Measurements from ENCODE around the gene INPP5A.

INPP5A gene

GRCh38 chr10:132536241-132536876 is 1.2 kb upstream of the INPP5A start:
- no peak for DNase-seq (ENCODE audit: low spot score)

DNA sequence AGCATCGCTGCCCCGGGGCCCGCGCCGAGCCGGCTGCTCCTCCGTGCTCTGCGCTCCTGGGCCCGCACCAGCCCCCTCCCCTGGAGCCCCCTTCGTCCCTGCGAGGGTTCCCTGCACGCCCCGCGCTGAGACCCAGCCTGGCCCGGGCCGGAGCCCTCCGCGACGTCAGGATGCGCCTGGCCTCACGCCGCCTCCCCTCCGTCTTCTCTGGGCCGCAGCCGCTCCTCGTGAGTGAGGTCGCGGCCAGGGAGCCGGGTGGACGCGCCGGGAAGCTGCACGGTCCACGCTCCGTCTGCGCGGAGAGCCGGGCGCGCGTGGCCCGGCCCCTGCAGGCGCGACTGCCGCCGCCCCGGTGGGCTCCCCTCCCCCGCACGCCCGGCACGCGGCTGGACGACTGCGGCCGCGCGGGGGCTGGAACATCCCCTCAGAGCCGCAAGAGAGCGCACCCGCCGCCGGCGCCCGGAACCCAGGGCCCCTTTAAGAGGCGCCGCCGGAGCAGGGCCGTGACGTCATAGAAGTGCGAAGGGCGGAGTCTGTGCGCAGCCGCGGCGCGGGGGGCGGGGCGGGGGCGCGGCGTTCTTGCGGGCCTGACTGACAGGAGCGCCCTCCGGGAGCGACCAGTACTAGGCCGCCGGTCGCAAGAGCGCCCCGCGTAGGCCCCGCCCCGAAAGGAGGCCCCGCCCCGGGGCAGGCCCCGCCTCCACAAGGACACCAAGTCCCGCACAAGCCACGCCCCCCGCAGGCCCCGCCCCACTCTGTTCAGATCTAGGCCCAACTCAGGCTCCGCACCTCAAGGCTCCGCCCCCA is 507 bp upstream of the INPP5A start:
- peak; percentile 99 for DNase-seq (ENCODE audit: low spot score)

GRCh38 chr10:132538031-132538789 is 623 bp downstream of the INPP5A start:
- no peak for DNase-seq (ENCODE audit: low spot score)

DNA sequence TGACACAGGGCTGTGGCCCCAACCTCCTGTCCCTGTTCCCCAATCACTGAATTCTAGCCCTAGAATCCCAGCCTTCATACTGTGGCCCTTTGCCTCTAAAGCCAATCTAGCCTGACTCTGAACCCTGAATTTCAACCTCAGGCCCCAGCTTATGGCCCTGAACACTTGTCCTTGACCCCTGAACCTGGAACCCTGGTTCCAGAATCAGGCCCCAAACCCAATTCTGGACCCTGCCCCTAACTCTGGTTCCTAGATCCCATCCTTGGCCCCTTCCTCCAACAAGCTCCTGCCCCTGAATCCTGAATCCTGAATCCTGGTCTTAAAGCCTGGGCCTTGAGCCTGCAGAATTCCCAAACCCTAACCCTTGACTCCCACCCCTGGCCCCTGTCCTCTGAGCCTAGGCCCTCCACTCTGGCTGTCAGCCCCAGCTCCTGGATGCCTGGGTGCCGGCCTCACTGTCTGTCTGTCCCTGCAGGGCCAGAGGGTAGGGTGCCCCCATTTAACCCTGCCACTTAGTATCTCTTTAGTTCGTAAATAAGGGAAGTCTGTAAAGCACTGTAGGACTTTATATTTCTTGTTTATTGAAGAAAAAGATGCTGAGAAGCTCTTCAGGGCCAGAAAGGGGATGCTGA is 1.3 kb downstream of the INPP5A start:
- DNase-seq (ENCODE audit: low spot score), result no peak

DNA sequence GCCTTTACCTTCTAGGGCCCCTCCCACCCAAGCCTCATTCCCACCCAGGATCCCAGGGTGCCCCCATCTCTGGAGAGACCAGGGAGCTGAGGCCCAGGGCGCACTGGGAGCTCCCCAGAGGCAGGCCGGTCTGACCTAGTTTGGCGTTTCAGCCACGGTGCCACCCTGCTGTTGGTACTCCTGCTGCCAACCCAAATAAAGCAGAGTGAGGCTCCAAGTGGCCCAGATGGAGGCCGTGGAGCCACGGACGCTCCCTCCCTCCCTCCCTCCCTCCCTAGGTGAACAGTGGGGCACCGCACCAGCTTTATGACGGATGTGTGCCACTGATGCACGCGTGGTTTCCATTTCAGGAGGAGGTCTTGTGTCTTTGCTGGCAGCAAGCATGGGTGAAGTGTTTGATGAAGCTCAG is 1.8 kb downstream of the INPP5A start:
- DNase-seq (ENCODE audit: low spot score), result no peak

DNA sequence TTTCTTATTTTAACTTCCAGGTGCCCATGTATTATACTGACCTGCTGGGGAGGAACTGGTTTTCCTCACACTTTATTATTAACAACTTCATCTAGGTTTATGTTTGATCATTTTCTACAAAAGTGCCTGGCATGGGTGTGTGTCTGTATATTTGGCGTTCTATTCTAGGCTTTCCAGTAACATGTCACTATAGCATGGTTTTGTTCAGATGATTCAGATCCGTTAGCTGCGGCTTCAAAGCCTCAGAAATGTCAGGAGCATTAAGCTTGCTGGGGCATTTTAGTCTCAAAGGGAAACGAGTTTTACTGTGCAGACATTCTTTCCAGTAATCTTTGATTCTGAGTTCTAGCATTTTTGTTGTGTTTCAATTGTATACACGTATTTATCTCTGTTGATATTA is 2.3 kb downstream of the INPP5A start:
- DNase-seq (ENCODE audit: low spot score), result no peak

- no peak for DNase-seq (ENCODE audit: low spot score)
Measured at GRCh38 chr10:132540456-132540855, 2.9 kb downstream of the INPP5A start.

DNA sequence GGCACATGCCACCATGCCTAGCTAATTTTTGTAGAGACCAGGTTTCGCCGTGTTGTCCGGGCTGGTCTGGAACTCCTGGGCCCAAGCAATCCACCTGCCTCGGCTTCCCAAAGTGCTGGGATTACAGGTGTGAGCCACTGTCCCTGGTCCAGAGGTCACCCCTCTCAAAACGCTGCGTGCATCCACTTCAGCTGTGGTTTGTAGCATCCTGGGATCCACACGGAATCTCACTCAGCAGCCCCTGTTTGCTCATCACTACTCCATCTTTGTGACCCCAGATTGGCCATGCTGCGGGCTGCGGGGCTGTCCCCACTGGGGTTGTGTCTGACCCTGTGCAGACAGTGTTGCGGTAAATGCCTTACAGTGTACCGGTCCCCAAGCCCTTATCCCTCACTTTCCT is 3.5 kb downstream of the INPP5A start:
- no peak for DNase-seq (ENCODE audit: low spot score)

DNA sequence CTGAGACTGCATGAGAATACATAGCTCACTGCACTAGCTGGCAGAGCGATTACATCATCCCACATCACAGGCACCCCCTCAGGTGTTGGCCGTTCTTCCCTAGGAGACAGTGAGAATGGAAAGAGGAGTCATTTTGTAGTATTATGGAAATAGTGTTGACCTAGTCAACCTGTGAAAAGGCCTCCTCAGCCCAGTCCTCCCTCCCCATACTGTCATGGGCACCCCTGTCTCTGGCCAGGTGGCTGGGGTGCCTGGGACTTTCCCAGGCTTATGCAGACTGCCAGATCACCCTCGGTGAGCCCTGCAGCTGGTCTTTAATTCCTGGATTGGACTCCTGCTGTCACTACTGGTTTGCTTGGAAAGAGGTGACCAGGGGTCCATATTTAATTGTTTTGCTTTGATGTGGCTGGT is 4.0 kb downstream of the INPP5A start:
- DNase-seq (ENCODE audit: low spot score), result no peak

DNA sequence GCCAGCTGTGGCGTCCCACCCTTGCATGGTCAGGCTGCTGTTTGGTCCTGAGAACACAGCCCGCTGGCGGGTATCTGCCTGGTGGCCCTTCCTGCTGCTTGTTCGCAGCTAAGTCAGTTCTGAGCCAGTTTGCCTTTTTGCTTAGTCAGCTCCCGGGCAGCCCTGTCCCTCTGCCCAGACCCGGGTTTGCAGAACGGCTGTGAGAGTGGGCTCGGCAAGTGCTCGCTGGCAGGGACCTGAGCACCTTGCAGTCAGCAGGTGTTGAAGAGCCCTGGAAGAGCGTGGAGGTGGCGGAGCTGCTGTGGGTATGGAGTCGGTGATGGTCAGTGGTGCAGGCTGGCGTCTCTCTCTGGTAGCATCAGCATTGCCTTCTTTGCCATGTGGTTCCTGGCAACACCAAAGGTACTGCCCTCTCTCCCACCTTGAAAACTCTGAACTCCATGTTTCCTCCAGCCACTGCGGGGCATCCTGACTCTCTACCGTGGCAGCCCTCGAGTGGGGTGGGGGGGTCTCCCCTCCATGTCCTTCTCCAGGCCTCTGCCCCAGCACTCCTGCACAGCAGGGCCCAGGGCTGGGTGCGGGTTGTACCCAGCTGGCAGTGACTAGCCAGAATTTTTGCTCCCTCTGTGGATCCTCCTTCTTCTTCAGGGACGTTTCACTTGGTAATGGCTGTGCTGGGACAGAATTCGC is 4.6 kb downstream of the INPP5A start:
- no peak for DNase-seq (ENCODE audit: low spot score)

DNA sequence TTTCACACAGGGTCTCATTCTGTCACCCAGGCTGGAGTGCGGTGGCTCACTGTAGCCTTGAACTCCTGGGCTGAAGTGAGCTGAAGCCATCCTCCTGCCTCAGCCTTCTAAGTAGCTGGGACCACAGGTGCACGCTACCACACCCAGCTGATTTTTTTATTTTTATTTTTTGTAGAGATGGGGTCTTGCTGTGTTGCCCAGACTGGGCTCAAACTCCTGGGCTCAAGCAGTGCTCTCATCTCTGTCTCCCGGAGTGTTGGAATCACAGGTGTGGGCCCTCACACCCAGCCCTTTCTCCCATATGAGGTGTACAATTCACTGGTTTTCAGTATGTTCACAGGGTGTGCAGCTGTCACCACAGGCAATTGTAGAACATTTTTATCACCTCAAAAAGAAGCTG is 5.2 kb downstream of the INPP5A start:
- DNase-seq (ENCODE audit: low spot score), result no peak

DNA sequence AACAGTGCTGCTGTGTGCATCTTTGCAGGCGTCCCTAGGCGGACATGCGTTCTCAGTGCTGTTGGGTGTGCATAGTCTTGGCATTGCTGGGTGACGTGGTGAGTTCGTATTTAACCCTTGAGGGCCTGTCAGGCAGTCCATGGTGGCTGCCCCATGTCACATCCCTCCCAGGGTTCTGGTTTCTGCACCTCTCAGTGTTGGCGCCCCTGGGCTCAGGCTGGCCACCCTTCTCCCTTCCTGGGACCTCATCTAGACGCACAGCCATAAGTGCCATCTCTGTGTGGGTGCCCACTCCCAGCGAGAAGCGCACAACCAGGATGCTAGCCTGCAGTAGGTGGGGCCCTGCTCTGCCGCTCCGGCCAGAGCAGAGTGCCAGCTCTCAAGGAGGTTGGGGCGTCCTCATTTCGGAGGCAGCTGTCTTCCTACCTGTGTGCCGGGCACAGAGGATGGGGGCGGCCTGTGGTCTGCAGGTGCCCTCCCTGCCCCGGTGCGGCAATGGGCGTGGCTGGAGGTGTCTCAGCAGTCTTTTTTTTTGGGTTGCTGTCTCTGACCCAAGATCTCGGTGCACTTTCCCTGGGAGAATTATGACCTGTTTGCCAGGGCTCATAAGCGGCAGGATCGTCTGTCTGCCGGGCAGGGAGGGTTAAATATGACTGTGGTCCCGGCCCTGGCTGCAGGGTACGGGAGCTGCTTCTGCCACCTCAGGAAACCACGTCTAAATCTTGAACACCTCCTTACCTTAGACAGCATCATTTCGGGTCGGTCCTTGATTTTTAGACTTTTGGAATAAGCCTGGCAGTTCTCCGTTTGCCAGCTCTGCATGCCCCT is 6.5 kb downstream of the INPP5A start:
- no peak for DNase-seq (ENCODE audit: low spot score)

DNA sequence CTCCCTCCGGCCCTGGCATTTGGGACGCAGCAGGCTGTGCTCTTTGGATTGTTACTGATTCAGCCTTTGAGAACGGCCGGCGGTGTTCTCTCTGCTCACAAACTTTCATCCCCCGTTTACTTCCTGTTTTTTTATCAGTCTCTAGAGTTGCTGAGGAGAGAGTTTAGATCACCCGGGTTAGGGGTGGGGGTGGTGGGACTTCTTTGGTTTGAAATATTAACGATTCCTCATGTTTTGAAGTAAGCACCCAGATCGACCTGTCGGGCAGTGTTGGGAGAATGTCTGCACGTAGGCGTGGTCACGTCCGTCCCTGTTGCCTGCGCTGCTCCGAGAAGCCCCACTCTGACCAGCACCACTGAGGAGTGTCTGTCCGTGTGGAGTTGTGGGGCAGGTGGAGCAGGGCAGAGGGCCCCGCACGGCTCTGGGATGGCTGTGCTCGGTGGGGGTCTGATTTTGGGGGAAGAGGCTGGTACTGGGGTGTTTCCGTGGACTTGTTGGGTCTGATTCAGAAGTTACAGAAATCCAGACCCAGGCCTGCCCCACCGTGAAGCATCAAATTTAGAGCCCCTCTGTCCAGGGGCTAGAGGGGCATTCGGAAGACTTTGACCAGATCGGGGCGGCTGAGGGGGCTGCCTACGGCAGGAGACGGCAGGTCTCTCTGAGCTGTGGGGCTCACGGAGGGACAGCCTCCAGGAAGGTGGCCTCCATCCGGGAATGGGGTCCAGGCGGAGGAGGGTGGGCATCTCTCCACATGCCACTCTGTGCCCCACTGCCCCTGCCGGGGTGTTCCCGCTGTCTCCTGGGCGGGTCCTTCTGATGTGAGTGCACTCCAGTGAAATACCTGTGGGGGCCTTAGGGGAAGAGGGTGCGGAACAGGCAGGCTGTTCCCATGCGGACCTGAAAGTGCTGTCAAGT is 7.4 kb downstream of the INPP5A start:
- no peak for DNase-seq (ENCODE audit: low spot score)

DNA sequence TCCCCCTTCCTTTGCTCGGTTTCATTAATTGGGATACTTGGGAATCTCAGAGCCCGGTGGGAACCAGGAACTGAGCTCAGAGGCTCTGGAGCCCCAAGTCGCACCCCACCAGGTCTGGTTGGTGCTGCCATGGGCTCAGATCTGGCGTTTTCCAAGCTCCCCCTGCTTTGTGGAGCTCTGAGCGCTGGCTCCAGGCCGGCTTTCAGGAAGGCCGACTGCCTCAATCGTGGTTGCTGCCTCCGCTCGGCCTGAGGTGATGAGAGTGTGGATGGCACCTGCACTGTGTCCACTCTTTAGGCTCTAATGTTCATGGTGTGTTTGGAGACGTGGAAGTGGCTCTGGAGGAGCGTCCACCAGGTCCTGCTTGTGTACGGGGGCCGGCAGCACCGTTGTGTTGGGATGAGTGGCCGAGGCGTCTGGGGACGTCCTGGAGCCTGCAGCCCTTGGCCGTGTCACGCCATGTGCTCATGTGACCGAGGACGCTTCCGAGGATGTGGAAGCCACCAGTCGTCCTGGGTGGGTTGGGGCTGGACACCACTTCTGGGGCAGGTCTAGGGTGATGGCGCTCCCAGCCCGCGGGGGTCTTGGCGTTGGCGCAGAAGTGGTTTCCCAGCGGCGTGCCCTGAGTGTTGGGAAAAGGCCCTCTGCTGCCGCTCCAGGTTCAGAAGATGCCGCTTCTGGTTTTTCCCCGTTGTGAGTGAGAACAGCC is 8.2 kb downstream of the INPP5A start:
- DNase-seq (ENCODE audit: low spot score), result no peak

GRCh38 chr10:132546567-132547420 is 9.2 kb downstream of the INPP5A start:
- DNase-seq (ENCODE audit: low spot score), result no peak

- DNase-seq (ENCODE audit: low spot score), result no peak
Measured at GRCh38 chr10:132547421-132547861, 9.9 kb downstream of the INPP5A start.

DNA sequence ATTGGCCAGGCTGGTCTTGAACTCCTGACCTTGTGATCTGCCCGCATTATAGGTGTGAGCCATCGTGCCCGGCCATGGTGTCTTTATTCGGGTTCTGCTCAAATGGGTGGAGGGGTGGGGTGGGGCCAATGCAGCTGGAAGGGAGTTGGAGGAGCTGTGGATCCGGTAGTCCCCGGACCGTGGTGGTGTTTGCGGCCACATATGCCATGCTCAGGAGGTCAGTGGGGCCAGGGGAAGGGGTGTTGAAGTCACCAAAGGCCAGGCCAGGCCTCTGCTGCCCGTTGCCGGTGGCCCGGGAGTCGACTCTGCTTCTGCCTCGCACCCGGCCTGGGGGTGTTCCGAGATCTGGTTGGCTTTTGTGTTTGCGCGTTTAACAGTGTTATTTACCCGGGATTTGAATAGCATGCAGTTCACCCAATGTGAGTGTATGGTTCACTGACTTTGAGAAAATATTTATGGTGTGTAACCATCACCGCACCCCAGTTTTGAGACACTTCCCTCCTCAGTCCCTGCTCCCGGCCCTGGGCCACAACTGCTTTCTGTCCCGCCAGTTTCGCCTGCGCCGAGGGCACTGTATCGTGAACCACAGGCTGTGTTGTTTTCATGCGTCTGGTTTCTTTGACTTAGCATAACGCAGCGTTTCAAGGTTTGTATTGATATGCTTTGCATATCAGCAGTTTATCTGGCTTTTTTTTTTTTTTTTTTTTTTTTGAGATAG is 10.7 kb downstream of the INPP5A start:
- DNase-seq (ENCODE audit: low spot score), result no peak

DNA sequence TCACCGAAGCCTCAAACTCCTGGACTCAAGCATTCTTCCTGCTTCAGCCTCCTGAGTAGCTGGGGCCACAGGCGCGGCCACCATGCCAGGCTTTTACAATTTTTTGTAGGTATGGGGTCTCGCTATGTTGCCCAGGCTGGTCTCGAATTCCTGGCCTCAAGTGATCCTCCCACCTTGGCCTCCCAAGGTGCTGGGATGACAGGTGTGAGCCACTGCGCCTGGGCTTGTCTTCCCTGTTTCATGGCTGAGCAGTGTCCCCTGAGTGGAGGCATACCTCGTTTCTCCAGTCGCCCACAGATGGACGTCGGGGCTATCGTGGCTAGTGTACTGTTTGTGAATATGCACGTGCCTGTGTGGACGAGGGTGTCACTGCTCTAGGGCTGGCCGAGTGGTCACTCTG is 11.3 kb downstream of the INPP5A start:
- DNase-seq (ENCODE audit: low spot score), result no peak
